H1 (cell line): ENCODE results near the gene PARD3.

Source experiments
- BRCA1 ChIP-seq: IDR thresholded peaks from 2 replicates; pipeline ENCODE4 v1.6.1; 2012; ENCODE audit warnings: low read depth, low read length, improper control_type of control experiment
- EZH2 ChIP-seq: fragments of 200-600 bp; sonication (generic); IDR thresholded peaks from 2 replicates; pipeline ENCODE4 v1.7.1; 2012; ENCODE audit warnings: low read depth, mild to moderate bottlenecking, moderate library complexity, low read length, inconsistent platforms; ENCODE audit not compliant: severe bottlenecking
- GABPA ChIP-seq: IDR thresholded peaks from 2 replicates; pipeline ENCODE4 v1.6.1; 2011; ENCODE audit warnings: mild to moderate bottlenecking, low read length, moderate library complexity, borderline replicate concordance; ENCODE audit not compliant: insufficient read depth
- POLR2A ChIP-seq, 2 experiments: IDR thresholded peaks; 1 replicate in 1 of 2; 2 replicates in 1 of 2; pipeline ENCODE4 v1.6.1; 2011; ENCODE audit warnings: low read depth in 2 of 2, low read length in 2 of 2, mild to moderate bottlenecking in 2 of 2; ENCODE audit errors: control extremely low read depth in 1 of 2
- SP1 ChIP-seq: IDR thresholded peaks from 2 replicates; pipeline ENCODE4 v1.6.1; 2011; ENCODE audit warnings: low read depth, low read length

DNA sequence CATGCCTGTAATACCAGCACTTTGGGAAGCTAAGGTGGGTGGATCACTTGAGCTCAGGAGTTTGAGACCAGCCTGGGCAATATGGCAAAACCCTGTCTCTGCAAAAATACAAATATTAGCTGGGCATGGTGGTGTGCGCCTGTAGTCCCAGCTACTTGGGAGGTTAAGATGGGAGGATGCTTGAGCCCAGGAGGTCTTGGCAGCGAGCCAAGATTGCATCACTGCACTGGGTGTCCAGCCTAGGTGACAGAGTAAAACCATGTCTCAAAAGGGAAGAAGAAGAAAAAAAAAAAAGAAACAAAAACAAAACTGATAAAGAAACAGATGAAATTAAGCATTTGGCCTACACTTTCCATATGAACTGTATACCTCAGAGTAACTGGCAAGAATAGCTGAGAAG, 319.2 kb downstream of the PARD3 start:
- TF ChIP-seq EZH2 (no peak), SP1 (no peak), GABPA (no peak), BRCA1 (no peak), POLR2A (IDR thresholded peaks at IDR 0.05; ENCODE audit: control extremely low read depth in 1 of 2, low read depth in 2 of 2, low read length in 2 of 2) (no peak)
